ENCODE results near the gene CLBA1. TPM values are rescaled to one million over a fixed set of nuclear protein-coding genes. Genes with fewer than 3 reads are reported as not detected.

CLBA1 gene
- total and polyA plus RNA-seq, 11 donors = 0.76 to 3.7 (median 2.6) TPM

DNA sequence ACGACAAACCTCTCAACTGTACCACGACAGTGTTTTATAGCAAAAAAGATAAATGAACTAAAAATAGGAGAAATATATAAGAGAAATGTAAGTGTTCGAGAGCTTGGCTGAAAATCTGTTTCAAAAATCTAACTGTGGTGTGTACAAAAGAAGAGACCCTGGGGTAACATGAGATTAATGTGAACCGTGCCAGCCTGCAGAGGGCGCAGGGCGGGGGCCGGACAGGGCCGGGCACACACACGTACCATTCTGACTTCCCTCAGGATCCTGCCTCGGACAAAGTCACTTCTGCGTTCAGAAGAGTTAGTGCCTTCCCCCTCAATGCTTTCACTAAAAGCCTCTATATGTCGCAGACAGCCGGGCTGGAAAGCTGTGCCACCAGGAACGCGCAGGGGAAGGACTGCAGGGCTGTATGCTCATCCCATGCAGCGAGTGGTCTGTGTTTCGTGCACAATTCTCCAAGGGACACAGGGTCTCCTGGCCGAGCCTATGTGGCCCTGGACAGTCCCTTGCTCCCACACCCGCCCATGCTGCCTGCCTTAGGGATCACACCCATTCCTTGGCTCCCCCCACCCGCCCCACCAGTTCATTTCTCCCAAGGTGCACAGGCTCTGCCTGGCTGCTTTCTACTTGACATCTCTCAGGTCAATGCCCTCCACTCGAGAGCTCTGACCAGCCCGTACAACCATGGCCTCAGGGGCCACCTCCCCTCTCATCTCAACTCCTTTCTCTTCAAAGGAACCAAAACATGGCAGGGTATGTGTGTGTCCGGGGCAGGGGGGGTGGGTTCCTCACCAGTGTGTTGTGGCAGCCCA lies 26.8 kb downstream of the CLBA1 start:
- Histone ChIP-seq H3K36me3 (peaks cover 0 to 47% (median 22%) of the 10 kb centered on the region in 9 donors), H3K27me3 (no peaks in the 10 kb centered on the region), H3K4me3 (no peak overlapping the region), H3K4me1 (peaks cover 0 to 15% (median 8%) of the 10 kb centered on the region in 12 donors), H3K9me3 (no peaks in the 10 kb centered on the region), H3K27ac (peak overlapping the region in 1 of 12 donors; percentile 19)
- 59 to 71% (median 69%) methylated on average over 21 to 23 of the region's 23 CpGs for whole genome bisulfite sequencing, 4 donors
- intact Hi-C loops (cut with DNase I) = loop anchor here in 1 of 10 donors (5.0 kb wide), 1 partner anchor 35 kb away; the partner anchor contains the start of gene AHNAK2
- ATAC-seq (peak; percentile 42 to 81 (median 72)), DNase-seq (no peak)
- TF ChIP-seq POLR2A (IDR thresholded peaks at IDR 0.05) = no peak
- TF ChIP-seq, protein P1, sequence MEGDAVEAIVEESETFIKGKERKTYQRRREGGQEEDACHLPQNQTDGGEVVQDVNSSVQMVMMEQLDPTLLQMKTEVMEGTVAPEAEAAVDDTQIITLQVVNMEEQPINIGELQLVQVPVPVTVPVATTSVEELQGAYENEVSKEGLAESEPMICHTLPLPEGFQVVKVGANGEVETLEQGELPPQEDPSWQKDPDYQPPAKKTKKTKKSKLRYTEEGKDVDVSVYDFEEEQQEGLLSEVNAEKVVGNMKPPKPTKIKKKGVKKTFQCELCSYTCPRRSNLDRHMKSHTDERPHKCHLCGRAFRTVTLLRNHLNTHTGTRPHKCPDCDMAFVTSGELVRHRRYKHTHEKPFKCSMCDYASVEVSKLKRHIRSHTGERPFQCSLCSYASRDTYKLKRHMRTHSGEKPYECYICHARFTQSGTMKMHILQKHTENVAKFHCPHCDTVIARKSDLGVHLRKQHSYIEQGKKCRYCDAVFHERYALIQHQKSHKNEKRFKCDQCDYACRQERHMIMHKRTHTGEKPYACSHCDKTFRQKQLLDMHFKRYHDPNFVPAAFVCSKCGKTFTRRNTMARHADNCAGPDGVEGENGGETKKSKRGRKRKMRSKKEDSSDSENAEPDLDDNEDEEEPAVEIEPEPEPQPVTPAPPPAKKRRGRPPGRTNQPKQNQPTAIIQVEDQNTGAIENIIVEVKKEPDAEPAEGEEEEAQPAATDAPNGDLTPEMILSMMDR (IDR thresholded peaks at IDR 0.05) = peak in 9 of 12 donors; percentile 20 to 53 (median 40)

GRCh38 chr14:105013150-105013785 lies 27.7 kb downstream of the CLBA1 start:
- intact Hi-C loops (cut with DNase I) = loop anchor here in 1 of 10 donors (5.0 kb wide), 1 partner anchor 36 kb away; the partner anchor contains the start of gene AHNAK2
- no peak overlapping the region for H3K27ac ChIP-seq
- H3K9me3 ChIP-seq = no peaks in the 10 kb centered on the region
- H3K27me3 ChIP-seq = no peaks in the 10 kb centered on the region
- H3K36me3 ChIP-seq = peaks cover 0 to 40% (median 22%) of the 10 kb centered on the region in 9 donors
- ATAC-seq = peak; percentile 65 to 84 (median 78)
- peak in 4 of 5 donors; percentile 39 to 58 (median 50) for DNase-seq
- TF ChIP-seq, protein P1 (IDR thresholded peaks at IDR 0.05) = peak in 4 of 12 donors; percentile 10 to 34 (median 26)
- TF ChIP-seq POLR2A (IDR thresholded peaks at IDR 0.05) = no peak
- H3K4me3 ChIP-seq = no peak overlapping the region
- peaks cover 0 to 15% (median 8%) of the 10 kb centered on the region in 12 donors for H3K4me1 ChIP-seq
- WGBS, 4 donors = 37 to 40% (median 39%) methylated on average over 8 of the region's 8 CpGs

GRCh38 chr14:105014032-105014431 lies 28.4 kb downstream of the CLBA1 start:
- intact Hi-C loops (cut with DNase I) = loop anchor here in 1 of 10 donors (5.0 kb wide), 1 partner anchor 37 kb away; the partner anchor contains the start of gene AHNAK2
- WGBS, 4 donors = 85 to 100% (median 89%) methylated on average over 1 to 9 of the region's 9 CpGs
- no peak for ATAC-seq

More at GRCh38 chr14:105014032-105014431, 28.4 kb downstream of the CLBA1 start:
- Histone ChIP-seq H3K4me3 (no peak overlapping the region), H3K9me3 (no peaks in the 10 kb centered on the region), H3K27me3 (no peaks in the 10 kb centered on the region), H3K27ac (no peak overlapping the region), H3K4me1 (peaks cover 0 to 16% (median 9%) of the 10 kb centered on the region in 12 donors), H3K36me3 (peaks cover 0 to 32% (median 21%) of the 10 kb centered on the region in 9 donors)
- no peak for DNase-seq
- no peak for TF ChIP-seq POLR2A (IDR thresholded peaks at IDR 0.05)
- TF ChIP-seq, protein P1 (IDR thresholded peaks at IDR 0.05) = no peak

All from heart left ventricle (tissue), 16 donors.